Epithelial cell of alveolus of lung (primary cell): ENCODE measurements around the gene SENP5. TPM values are rescaled to one million over a fixed set of nuclear protein-coding genes. Genes with fewer than 3 reads are reported as not detected.

Experiments used
- total RNA-seq: library from RNA; depleted of rRNA; stranded (reverse); fragments of >200 nt; gene quantifications from 2 replicates; pipeline ENCODE4 v1.2.1, GENCODE V29; 2015

The SENP5 gene, protein sequence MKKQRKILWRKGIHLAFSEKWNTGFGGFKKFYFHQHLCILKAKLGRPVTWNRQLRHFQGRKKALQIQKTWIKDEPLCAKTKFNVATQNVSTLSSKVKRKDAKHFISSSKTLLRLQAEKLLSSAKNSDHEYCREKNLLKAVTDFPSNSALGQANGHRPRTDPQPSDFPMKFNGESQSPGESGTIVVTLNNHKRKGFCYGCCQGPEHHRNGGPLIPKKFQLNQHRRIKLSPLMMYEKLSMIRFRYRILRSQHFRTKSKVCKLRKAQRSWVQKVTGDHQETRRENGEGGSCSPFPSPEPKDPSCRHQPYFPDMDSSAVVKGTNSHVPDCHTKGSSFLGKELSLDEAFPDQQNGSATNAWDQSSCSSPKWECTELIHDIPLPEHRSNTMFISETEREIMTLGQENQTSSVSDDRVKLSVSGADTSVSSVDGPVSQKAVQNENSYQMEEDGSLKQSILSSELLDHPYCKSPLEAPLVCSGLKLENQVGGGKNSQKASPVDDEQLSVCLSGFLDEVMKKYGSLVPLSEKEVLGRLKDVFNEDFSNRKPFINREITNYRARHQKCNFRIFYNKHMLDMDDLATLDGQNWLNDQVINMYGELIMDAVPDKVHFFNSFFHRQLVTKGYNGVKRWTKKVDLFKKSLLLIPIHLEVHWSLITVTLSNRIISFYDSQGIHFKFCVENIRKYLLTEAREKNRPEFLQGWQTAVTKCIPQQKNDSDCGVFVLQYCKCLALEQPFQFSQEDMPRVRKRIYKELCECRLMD
- total RNA-seq, result 20.8 and 66.4 TPM in 2 replicates

DNA sequence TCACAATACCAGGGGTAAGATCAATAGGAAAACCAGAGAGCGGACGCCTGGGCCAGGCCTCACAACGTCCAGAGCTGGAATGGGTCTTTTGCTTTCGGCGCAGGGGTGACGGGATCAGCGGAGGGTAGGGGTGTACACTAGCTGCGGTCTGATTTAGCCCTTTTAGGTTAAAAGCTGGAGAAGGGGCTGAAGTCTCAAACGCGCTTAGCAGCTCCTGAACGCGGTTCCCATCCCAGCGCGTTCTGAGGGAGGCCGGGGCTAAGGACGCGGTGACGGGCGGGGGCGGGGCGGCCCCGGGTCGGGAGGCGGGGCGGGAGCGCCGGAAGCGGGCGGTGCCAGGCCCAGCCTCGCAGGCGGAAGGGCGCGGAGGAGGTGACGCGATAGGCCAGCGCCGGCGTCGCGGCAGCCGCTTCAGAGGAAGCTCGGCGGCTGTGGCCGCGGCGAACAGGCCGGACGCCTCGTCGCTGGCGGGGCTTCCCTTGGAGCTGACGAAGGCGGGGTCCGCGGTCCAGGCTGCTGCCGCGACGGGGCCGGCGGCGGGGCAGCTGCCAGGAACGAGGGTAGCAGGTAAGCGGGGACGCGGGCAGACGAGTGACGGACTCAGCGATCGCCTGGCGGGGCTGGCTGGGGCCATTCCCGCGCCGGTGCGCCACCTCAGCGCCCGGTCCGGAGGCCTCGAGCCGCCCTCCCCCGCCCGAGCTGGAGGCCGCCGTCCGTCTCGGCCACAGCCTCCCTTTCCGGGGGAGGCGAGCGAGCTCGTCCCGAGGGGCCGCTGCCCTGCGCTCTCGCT is at the start of gene SENP5:
Gene SENP5, plus strand, starts transcription at position 414 of the 790 bp plus-strand sequence. CDS start 17,262 bp downstream, outside the sequence.

DNA sequence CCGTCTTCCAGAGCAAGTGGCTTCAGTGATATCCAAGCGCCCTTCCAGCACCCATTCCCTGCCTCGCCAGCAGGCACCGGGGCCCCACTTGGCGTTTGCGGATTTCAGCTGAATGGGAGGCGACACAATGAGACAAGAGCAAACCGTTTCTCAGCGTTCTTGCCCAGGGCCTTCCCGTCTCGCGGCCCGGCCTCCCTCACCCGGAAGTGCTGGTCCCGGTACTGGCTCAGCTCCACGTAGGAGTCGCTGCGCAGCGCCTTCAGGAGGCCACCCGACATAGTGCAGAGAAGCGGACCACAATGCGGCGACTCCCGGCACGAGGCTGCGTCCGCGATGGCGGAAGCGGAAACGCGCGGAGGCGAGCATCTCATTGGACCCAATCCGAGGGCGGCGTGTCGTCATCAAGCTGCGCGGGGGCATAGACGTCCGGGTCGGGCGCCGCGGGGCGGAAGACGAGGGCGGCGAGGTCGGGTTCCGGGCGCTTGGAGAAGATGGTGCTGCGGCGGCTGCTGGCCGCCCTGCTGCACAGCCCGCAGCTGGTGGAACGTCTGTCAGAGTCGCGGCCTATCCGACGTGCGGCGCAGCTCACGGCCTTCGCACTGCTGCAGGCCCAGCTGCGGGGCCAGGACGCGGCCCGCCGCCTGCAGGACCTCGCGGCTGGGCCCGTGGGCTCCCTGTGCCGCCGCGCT is 74.7 kb downstream of the SENP5 start, which contains the start of gene NCBP2:
Gene NCBP2, minus strand, starts transcription at position 303 of the 689 bp plus-strand sequence. Its CDS starts 25 bp downstream, at position 278.

DNA sequence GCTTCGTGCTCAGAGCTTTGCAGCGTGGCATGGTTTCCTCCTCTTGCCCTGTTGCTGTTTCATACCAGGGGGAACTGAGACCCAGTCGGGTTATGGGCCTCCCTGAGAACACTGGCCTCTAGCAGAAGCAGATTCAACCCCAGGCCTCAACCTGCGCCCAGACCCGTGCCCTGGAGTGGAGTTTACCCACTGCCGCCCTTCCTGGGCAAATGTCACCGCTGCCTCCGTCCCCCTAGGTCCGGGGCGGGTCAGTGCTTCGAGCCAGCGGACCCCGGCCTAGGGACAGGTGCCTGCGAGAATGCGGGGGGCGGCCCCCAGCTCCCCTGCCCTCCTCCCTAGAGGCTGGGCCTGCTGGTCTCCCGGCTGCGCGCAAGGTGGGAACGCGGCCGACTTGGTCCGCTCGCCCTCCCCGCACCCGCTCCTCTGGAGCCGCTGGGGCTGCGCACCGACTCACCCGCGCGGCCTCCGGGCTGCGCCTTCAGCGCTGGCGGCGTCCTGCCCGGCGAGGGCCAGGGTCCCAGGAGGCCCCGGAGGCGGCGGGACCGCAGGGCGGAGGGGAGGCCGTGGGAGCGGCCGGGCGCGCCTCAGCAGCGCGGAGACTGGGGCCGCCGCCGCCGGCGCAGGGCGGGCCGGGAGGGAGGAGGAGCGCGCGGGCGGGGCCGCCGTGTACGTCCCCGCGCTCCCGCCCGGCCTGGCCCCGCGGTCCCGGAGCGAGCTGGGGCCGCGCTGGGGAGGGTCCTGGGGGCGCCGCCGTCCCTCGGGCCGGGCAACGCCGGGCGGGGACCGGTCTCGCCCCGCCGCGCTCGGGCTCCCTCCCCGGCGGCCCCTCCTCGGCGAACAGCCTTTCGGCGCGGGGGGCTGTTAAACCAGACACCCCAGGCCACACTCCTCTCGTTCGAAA is 100.8 kb downstream of the SENP5 start, which contains the start of gene PIGZ:
Gene PIGZ, minus strand, starts transcription at position 601 of the 901 bp plus-strand sequence. CDS start 16,802 bp downstream, outside the sequence.

Other genes starting within 250 kb of the SENP5 start
- gene NRROS, start 228.2 kb upstream of the SENP5 start, total RNA-seq, result 0.52 TPM in 1 of 2 replicates, not detected in the other
- gene CEP19, start 155.7 kb upstream of the SENP5 start, total RNA-seq, result 1.7 and 3.4 TPM in 2 replicates
- gene PIGX, start 155.5 kb upstream of the SENP5 start, total RNA-seq, result 14.1 and 21.7 TPM in 2 replicates
- gene PAK2, start 128.1 kb upstream of the SENP5 start, total RNA-seq, result 30.9 and 36.1 TPM in 2 replicates
- 49.4 and 54.5 TPM in 2 replicates for gene NCBP2, start 74.6 kb downstream of the SENP5 start, total RNA-seq
- gene PIGZ, start 100.9 kb downstream of the SENP5 start, total RNA-seq, result 0.78 and 4.7 TPM in 2 replicates
- gene MELTF, start 161.9 kb downstream of the SENP5 start, total RNA-seq, result 4.7 and 7.5 TPM in 2 replicates